Upper lobe of right lung (tissue), 1 donor: Measurements from ENCODE around the gene NAA16. TPM values are rescaled to one million over a fixed set of nuclear protein-coding genes. Genes with fewer than 3 reads are reported as not detected.

ENCODE experiments used
- ATAC-seq: fragments of 200-7000 bp; cut with Tn5 transposase; one replicate; pipeline ENCODE4 v1.9.1; 2020; ENCODE audit warnings: mild to moderate bottlenecking, moderate library complexity
- DNase-seq: peaks from one replicate; pipeline ENCODE4 v3.0.0-alpha.2; 2020
- H3K27ac ChIP-seq: fragments of 200-600 bp; one replicate; pipeline ENCODE4 v1.8.0; 2022
- H3K27me3 ChIP-seq: fragments of 200-600 bp; one replicate; pipeline ENCODE4 v1.8.0; 2022; ENCODE audit warnings: mild to moderate bottlenecking
- H3K36me3 ChIP-seq: fragments of 200-600 bp; one replicate; pipeline ENCODE4 v1.8.0; 2022
- H3K4me1 ChIP-seq: fragments of 200-600 bp; one replicate; pipeline ENCODE4 v1.8.0; 2022
- H3K4me3 ChIP-seq: fragments of 200-600 bp; one replicate; pipeline ENCODE4 v1.8.0; 2022; ENCODE audit warnings: mild to moderate bottlenecking
- H3K9me3 ChIP-seq: fragments of 200-600 bp; one replicate; pipeline ENCODE4 v1.8.0; 2022
- intact Hi-C: fragments of 100-400 bp; cut with DNase I; formaldehyde crosslinking; loops from one replicate; pipeline ENCODE4 v1.11.0; 2022
- total RNA-seq: library from RNA; stranded (reverse); fragmentation: NEBNext Ultra II Directional; extraction: Animal tissue kit (Norgen Biotek cat#: 25700); gene quantifications from one replicate; pipeline ENCODE4 v1.2.1, GENCODE V29; 2021
- TF ChIP-seq, protein P1 (sequence below): fragments of 200-600 bp; IDR thresholded peaks from one replicate; pipeline ENCODE4 v1.8.0; 2022; ENCODE audit warnings: antibody characterized with exemption
- donor health status: DM: no; HTN: yes; CAD: no; lungs with severe emphysema.

NAA16 gene
- total RNA-seq, 1 donor from 2014 or later, result 20.9 TPM

- Histone ChIP-seq H3K9me3 (no peaks in the 10 kb centered on the region), H3K4me1 (peaks cover 31% of the 10 kb centered on the region), H3K27me3 (no peaks in the 10 kb centered on the region), H3K27ac (no peak overlapping the region), H3K36me3 (peaks cover 8% of the 10 kb centered on the region), H3K4me3 (no peak overlapping the region)
- no peak for ATAC-seq
- intact Hi-C loops, result no loop called here
- TF ChIP-seq, protein P1, sequence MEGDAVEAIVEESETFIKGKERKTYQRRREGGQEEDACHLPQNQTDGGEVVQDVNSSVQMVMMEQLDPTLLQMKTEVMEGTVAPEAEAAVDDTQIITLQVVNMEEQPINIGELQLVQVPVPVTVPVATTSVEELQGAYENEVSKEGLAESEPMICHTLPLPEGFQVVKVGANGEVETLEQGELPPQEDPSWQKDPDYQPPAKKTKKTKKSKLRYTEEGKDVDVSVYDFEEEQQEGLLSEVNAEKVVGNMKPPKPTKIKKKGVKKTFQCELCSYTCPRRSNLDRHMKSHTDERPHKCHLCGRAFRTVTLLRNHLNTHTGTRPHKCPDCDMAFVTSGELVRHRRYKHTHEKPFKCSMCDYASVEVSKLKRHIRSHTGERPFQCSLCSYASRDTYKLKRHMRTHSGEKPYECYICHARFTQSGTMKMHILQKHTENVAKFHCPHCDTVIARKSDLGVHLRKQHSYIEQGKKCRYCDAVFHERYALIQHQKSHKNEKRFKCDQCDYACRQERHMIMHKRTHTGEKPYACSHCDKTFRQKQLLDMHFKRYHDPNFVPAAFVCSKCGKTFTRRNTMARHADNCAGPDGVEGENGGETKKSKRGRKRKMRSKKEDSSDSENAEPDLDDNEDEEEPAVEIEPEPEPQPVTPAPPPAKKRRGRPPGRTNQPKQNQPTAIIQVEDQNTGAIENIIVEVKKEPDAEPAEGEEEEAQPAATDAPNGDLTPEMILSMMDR, result no peak
- DNase-seq, result no peak
Observed at GRCh38 chr13:41315443-41316047, 4.5 kb downstream of the NAA16 start.

DNA sequence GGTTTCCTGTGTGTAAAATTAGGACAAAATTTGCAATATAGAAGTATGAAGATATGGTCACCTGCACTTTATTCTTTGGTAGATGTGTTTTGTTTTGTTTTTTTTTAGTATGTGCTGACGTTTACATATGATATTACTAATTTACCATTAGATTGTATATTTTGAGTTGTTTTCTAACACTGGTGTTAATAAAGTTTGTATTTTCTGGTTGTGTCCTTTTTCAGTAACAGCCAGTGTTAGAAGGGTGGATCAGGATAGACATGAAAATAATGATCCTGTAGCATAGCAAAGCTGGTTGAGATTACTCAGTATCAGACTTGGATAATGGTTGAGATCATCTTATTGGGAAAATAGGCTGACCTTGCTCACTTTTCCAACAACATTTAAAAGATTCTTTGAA lies 6.2 kb downstream of the NAA16 start:
- Histone ChIP-seq H3K9me3 (no peaks in the 10 kb centered on the region), H3K27me3 (no peaks in the 10 kb centered on the region), H3K36me3 (peaks cover 17% of the 10 kb centered on the region), H3K4me1 (peaks cover 31% of the 10 kb centered on the region), H3K4me3 (no peak overlapping the region), H3K27ac (no peak overlapping the region)
- DNase-seq (no peak), ATAC-seq (no peak)
- intact Hi-C loops, result no loop called here
- TF ChIP-seq, protein P1, result no peak

DNA sequence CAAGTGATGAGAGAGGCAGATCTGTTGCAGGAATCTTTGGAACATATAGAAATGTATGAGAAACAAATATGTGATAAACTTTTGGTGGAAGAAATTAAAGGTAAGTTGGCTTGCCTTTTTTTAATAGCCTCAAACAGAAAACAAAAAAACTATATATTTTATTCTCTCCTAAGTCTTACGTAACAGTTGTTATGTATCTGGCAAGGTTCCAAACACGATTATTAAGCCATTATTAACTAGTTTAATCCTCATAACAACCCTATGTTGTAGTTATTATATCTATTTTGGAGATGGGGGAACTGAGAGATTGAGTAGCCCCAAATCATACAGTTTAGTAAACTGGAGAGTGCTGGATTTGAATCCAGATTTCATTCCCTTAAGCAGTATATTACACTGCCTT lies 14.7 kb downstream of the NAA16 start:
- H3K4me3 ChIP-seq, result no peak overlapping the region
- no peaks in the 10 kb centered on the region for H3K27me3 ChIP-seq
- ATAC-seq (no peak), DNase-seq (no peak)
- TF ChIP-seq, protein P1, result no peak
- no peaks in the 10 kb centered on the region for H3K9me3 ChIP-seq
- no peak overlapping the region for H3K27ac ChIP-seq
- no peaks in the 10 kb centered on the region for H3K4me1 ChIP-seq
- H3K36me3 ChIP-seq, result peaks cover 45% of the 10 kb centered on the region
- intact Hi-C loops, result no loop called here

DNA sequence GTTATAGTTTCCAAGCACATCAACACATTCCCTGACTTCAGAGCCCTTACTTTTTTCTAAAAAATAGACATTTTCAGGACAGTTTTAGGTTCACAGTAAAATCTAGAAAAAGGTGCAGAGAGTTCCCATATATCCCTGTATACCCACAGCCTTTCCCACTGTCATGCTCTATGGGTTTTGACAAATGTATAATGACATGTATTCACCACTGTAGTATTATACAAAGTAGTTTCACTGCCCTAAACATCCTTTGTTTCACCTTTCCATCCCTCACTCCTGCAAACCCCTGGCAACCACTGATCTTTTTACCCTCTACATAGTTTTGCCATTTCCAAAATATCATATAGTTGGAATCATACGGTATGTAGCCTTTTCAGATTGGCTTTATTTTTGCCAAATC lies 15.6 kb downstream of the NAA16 start:
- TF ChIP-seq, protein P1, result no peak
- Histone ChIP-seq H3K27me3 (no peaks in the 10 kb centered on the region), H3K27ac (no peak overlapping the region), H3K4me1 (no peaks in the 10 kb centered on the region), H3K36me3 (peaks cover 37% of the 10 kb centered on the region), H3K9me3 (no peaks in the 10 kb centered on the region), H3K4me3 (no peak overlapping the region)
- ATAC-seq (no peak), DNase-seq (no peak)
- intact Hi-C loops, result no loop called here

- no peak for ATAC-seq
- Histone ChIP-seq H3K4me1 (no peaks in the 10 kb centered on the region), H3K27ac (no peak overlapping the region), H3K27me3 (no peaks in the 10 kb centered on the region), H3K36me3 (peaks cover 37% of the 10 kb centered on the region), H3K4me3 (no peak overlapping the region), H3K9me3 (no peaks in the 10 kb centered on the region)
- TF ChIP-seq, protein P1, result no peak
- DNase-seq, result no peak
- intact Hi-C loops, result no loop called here
Observed at GRCh38 chr13:41327994-41328790, 17.1 kb downstream of the NAA16 start.
